C4-2B (cell line): ENCODE measurements around the gene NMRK1.

Experiments used
- CTCF ChIP-seq: fragments of 450-650 bp; conservative IDR thresholded peaks from 2 replicates; pipeline ENCODE4 v1.5.1; 2017; ENCODE audit warnings: mild to moderate bottlenecking
- ZFX ChIP-seq: fragments of 450-650 bp; IDR thresholded peaks from 2 replicates; pipeline ENCODE4 v1.6.1; 2017

GRCh38 chr9:75101004-75101588, 13.1 kb upstream of the NMRK1 start:
- TF ChIP-seq CTCF (no peak), ZFX (no peak)
